ENCODE results near the gene CH25H. TPM values are rescaled to one million over a fixed set of nuclear protein-coding genes. Genes with fewer than 3 reads are reported as not detected.

The CH25H gene
- total RNA-seq, 1 donor from 2014 or later: 10.0 TPM

DNA sequence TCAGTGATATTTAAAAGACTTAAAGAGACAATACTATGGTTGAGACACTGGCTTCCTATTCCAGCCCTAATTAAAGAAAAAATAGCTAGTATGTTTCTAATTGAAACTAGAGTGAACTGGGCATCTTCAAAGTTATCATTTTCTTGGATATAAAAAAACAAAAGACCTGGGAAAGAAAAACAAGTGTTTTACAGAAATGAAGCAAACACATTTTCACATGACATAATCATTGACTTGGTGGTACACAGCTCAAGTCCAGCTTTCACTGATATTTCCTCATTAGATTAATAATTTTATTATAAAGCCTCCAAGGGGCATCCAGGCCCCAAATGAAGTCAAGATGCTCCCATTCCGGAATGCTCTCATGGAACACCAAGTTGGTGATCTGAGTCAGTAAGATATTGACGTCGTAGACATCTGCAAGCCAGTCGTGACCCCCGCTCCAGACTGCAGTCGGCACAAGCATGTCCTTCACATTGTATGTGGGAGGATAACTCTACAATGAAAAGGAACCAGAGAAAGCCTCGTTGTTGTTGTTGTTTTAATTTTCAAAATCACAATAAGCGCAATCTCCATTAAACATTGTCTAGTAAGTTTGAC is 7.5 kb upstream of the CH25H start:
- TF ChIP-seq, protein P1, sequence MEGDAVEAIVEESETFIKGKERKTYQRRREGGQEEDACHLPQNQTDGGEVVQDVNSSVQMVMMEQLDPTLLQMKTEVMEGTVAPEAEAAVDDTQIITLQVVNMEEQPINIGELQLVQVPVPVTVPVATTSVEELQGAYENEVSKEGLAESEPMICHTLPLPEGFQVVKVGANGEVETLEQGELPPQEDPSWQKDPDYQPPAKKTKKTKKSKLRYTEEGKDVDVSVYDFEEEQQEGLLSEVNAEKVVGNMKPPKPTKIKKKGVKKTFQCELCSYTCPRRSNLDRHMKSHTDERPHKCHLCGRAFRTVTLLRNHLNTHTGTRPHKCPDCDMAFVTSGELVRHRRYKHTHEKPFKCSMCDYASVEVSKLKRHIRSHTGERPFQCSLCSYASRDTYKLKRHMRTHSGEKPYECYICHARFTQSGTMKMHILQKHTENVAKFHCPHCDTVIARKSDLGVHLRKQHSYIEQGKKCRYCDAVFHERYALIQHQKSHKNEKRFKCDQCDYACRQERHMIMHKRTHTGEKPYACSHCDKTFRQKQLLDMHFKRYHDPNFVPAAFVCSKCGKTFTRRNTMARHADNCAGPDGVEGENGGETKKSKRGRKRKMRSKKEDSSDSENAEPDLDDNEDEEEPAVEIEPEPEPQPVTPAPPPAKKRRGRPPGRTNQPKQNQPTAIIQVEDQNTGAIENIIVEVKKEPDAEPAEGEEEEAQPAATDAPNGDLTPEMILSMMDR (IDR thresholded peaks at IDR 0.05; ENCODE audit: unreplicated experiment): no peak
- H3K4me1 Mint-ChIP-seq (ENCODE audit: unreplicated experiment): peaks cover 38% of the 10 kb centered on the region
- DNase-seq (ENCODE audit: low spot score): no peak
- H3K27me3 Mint-ChIP-seq (ENCODE audit: unreplicated experiment): no peaks in the 10 kb centered on the region
- no peak overlapping the region for H3K4me3 Mint-ChIP-seq (ENCODE audit: unreplicated experiment)
- H3K27ac Mint-ChIP-seq (ENCODE audit: unreplicated experiment): no peak overlapping the region
- no peaks in the 10 kb centered on the region for H3K9me3 Mint-ChIP-seq (ENCODE audit: unreplicated experiment)
- H3K36me3 Mint-ChIP-seq (ENCODE audit: low read depth, unreplicated experiment): no peaks in the 10 kb centered on the region

DNA sequence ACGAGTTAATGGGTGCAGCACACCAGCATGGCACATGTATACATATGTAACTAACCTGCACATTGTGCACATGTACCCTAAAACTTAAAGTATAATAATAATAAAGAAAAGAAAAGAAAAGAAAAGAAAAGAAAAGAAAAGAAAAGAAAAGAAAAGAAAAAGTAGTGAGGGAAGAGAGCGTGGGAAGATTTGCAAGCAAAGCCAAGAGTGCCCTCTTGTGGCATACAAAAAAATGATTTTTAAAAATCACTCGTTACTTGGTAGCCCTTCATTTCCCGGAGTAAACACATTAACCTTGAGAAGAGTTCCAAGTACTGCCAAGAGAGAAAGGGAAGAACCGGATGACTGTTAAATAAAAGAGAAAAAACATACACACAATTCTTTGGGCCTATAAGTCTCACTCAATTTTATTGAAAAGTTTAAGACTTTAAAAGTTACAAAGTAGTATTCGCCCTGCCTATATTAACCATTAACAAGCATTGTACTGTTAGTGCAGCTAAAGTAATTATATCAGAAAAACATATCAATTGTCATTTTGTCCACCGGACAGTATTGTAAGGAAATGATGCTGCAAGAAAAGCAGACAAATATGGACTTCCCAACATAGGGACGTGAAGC is 6.2 kb upstream of the CH25H start:
- Mint-ChIP-seq H3K4me3 (ENCODE audit: unreplicated experiment) (no peak overlapping the region), H3K4me1 (ENCODE audit: unreplicated experiment) (peaks cover 38% of the 10 kb centered on the region), H3K27me3 (ENCODE audit: unreplicated experiment) (no peaks in the 10 kb centered on the region), H3K36me3 (ENCODE audit: low read depth, unreplicated experiment) (no peaks in the 10 kb centered on the region), H3K27ac (ENCODE audit: unreplicated experiment) (no peak overlapping the region), H3K9me3 (ENCODE audit: unreplicated experiment) (no peaks in the 10 kb centered on the region)
- TF ChIP-seq, protein P1 (IDR thresholded peaks at IDR 0.05; ENCODE audit: unreplicated experiment): peak; percentile 77
- DNase-seq (ENCODE audit: low spot score): no peak

DNA sequence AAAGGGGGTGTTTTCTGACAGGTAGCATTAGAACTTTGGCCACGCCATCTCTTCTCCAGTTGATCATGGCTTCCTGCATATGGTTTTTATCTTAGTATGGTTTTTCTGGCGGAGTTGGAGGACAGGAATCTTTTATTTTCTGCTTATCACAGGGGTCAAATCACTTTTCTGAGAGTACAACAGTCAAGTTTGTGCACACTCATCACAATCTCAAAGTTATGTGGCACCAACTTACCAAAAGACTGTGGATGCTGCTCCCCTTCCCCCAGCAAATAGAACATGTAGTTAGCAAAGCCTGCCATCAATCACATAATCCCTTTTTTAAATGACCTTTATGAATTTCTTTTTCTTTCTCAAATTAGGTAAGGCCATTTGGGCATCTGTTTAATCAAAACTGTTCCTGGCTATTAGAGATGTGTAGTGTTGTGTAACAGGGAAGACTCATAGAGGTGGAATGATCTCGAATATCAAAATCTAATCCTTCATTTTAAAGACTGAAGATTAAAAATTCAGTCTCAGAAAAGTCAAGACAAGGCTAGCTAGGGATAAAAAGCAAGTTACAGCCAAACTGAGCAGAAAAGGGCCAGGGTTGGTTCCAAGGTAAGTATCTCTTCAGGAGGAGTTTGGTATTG is 3.8 kb upstream of the CH25H start:
- Mint-ChIP-seq H3K27ac (ENCODE audit: unreplicated experiment) (no peak overlapping the region), H3K4me1 (ENCODE audit: unreplicated experiment) (peaks cover 40% of the 10 kb centered on the region), H3K27me3 (ENCODE audit: unreplicated experiment) (peaks cover 4% of the 10 kb centered on the region), H3K36me3 (ENCODE audit: low read depth, unreplicated experiment) (no peaks in the 10 kb centered on the region), H3K9me3 (ENCODE audit: unreplicated experiment) (no peaks in the 10 kb centered on the region), H3K4me3 (ENCODE audit: unreplicated experiment) (no peak overlapping the region)
- DNase-seq (ENCODE audit: low spot score): no peak
- TF ChIP-seq, protein P1 (IDR thresholded peaks at IDR 0.05; ENCODE audit: unreplicated experiment): no peak

DNA sequence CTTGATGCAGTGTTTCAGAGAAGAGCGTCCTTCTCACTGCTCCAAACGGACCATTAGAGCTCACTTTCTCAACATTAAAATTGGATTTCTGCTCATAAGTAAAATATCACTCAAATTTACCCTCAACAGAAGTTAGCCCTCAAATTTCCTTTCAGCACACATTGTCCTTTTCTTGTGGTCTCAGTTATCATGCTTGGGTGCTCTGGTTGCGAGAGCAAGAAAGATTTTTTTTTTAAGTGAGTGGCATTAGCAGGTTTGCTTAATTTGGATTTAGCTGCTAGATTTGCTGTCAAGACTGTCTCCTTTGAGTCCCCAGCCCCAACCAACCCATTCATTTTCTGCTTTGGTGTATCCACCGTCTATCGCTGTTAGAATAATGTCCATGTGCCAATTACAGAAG is 2.6 kb upstream of the CH25H start:
- no peak for DNase-seq (ENCODE audit: low spot score)
- Mint-ChIP-seq H3K27ac (ENCODE audit: unreplicated experiment) (no peak overlapping the region), H3K9me3 (ENCODE audit: unreplicated experiment) (no peaks in the 10 kb centered on the region), H3K4me1 (ENCODE audit: unreplicated experiment) (peaks cover 44% of the 10 kb centered on the region), H3K36me3 (ENCODE audit: low read depth, unreplicated experiment) (no peaks in the 10 kb centered on the region), H3K27me3 (ENCODE audit: unreplicated experiment) (peaks cover 4% of the 10 kb centered on the region), H3K4me3 (ENCODE audit: unreplicated experiment) (no peak overlapping the region)
- TF ChIP-seq, protein P1 (IDR thresholded peaks at IDR 0.05; ENCODE audit: unreplicated experiment): no peak

Data from endothelial cell (in vitro differentiated cells).